ENCODE results near the gene TKTL1. TPM values are rescaled to one million over a fixed set of nuclear protein-coding genes. Genes with fewer than 3 reads are reported as not detected.

TKTL1 gene
- total and polyA plus RNA-seq, 2 of the 8 experiments (the other 6 are each of a cell fraction or from before 2014, with no cell fraction given), result 0.05 TPM; not detected in 1

- Histone ChIP-seq H4K8ac (ENCODE audit: extremely low read depth, insufficient read depth, low read length) (0 out of 2 replicates have a peak overlapping the region, but pooled peaks have one; percentile 25), H3K18ac (ENCODE audit: extremely low read depth, low read length) (no peak overlapping the region), H3K27ac (ENCODE audit: low read depth, low read length) (no peak overlapping the region; the same call in 1 of the 2 replicates), H3K4me3 (ENCODE audit: extremely low read depth in 1 of 4, insufficient read depth in 2 of 4, low read depth in 3 of 4, low read length in 4 of 4) (no peak overlapping the region), H2BK120ac (replicated peaks; ENCODE audit: low read depth, low read length) (no peak overlapping the region), H3K56ac (replicated peaks; ENCODE audit: insufficient read length, low read depth, low read length) (no peak overlapping the region), H3K23me2 (ENCODE audit: low read depth, low read length) (no peaks in the 10 kb centered on the region), H3K9ac (replicated peaks in 1 of 4; ENCODE audit: extremely low read depth in 1 of 4, low read depth in 3 of 4, low read length in 3 of 4) (no peak overlapping the region), H3K14ac (ENCODE audit: insufficient read length) (no peak overlapping the region), H3K4me1 (replicated peaks in 1 of 4; ENCODE audit: control insufficient read depth in 3 of 4, insufficient read depth in 4 of 4, low read length in 3 of 4) (no peaks in the 10 kb centered on the region; a peak in 1 of 7 replicates), H3K4me2 (ENCODE audit: insufficient read depth in 1 of 2, low read depth in 2 of 2, low read length in 2 of 2) (no peak overlapping the region), H2BK5ac (ENCODE audit: low read depth, low read length) (no peak overlapping the region), H3K23ac (ENCODE audit: insufficient read length) (no peak overlapping the region), H3K36me3 (ENCODE audit: control insufficient read depth in 2 of 4, insufficient read depth in 4 of 4, low read length in 3 of 4) (no peaks in the 10 kb centered on the region), H3K4ac (replicated peaks; ENCODE audit: insufficient read length, low read depth, low read length) (no peak overlapping the region), H3K27me3 (replicated peaks in 1 of 4; ENCODE audit: control insufficient read depth in 3 of 4, extremely low read depth in 1 of 4, insufficient read depth in 3 of 4, low read length in 3 of 4) (no peaks in the 10 kb centered on the region), H3K79me2 (ENCODE audit: control insufficient read depth in 1 of 2, insufficient read depth in 2 of 2, low read length in 2 of 2) (no peaks in the 10 kb centered on the region), H2AFZ (ENCODE audit: low read length) (no peak overlapping the region), H3K9me3 (ENCODE audit: insufficient read depth in 2 of 2, low read depth in 1 of 2, low read length in 1 of 2) (no peaks in the 10 kb centered on the region), H4K20me1 (replicated peaks in 1 of 2; ENCODE audit: control insufficient read depth in 1 of 2, insufficient read depth in 2 of 2, low read length in 2 of 2) (no peaks in the 10 kb centered on the region), H2BK15ac (ENCODE audit: low read length) (no peak overlapping the region), H2BK20ac (ENCODE audit: low read length) (no peak overlapping the region), H2AK5ac (ENCODE audit: low read depth, low read length) (no peak overlapping the region), H4K5ac (ENCODE audit: insufficient read length, low read depth, low read length) (no peak overlapping the region), H3K79me1 (ENCODE audit: low read depth, low read length) (no peaks in the 10 kb centered on the region), H4K91ac (replicated peaks; ENCODE audit: insufficient read length, low read length) (no peak overlapping the region), H2BK12ac (ENCODE audit: low read depth, low read length) (no peak overlapping the region)
- 95% methylated on average over 4 of the region's 5 CpGs; no CpG with 5 or more reads in 1 of the 2 experiments for WGBS, 2 experiments (ENCODE audit: extremely low coverage in 1 of 2, insufficient coverage in 1 of 2, insufficient read length in 1 of 2, insufficient replicate concordance in 2 of 2, low coverage in 1 of 2, low lambda C conversion rate in 2 of 2, missing lambda C conversion rate in 1 of 2)
- no peak for FAIRE-seq
- no peak for DNase-seq (ENCODE audit: low read depth in 1 of 2, low spot score in 2 of 2)
- TF ChIP-seq SAP30 (IDR thresholded peaks at IDR 0.05; ENCODE audit: insufficient read depth, insufficient replicate concordance, low read length) (no peak), USF2 (IDR thresholded peaks at IDR 0.05; ENCODE audit: low read length) (no peak), MAFK (IDR thresholded peaks at IDR 0.05; ENCODE audit: low read depth, low read length) (no peak), CTBP2 (IDR thresholded peaks at IDR 0.05; ENCODE audit: borderline replicate concordance, insufficient read depth, insufficient read length, low read length) (no peak), RFX5 (IDR thresholded peaks at IDR 0.05; ENCODE audit: borderline replicate concordance, low read depth, low read length) (no peak), BCL11A (IDR thresholded peaks at IDR 0.05; ENCODE audit: low read depth in 2 of 2, low read length in 2 of 2) (no peak), JUND (IDR thresholded peaks at IDR 0.05; ENCODE audit: low read length) (no peak), RXRA (IDR thresholded peaks at IDR 0.05; ENCODE audit: insufficient read depth, low read depth, low read length) (no peak)
- CTCF ChIA-PET (ENCODE audit: partially characterized antibody), result interaction anchor here (3.0 kb wide), 1 partner anchor 11 kb away, joined by 12 read pairs; no protein-coding TSS in a partner anchor
- POLR2A ChIA-PET (ENCODE audit: partially characterized antibody), result no interaction called here
These were observed 33.1 kb downstream of the TKTL1 start for GRCh38 chrX:154328646-154329045.
